GM18870 (cell line): ENCODE results near the gene MRPL40.
A peak's percentile ranks its signal among the peaks of the same experiment; 100 is the strongest.

ENCODE experiments used
- ATAC-seq: cut with Tn5 transposase; IDR thresholded peaks from one replicate; pipeline ENCODE4 v1.9.1; 2021; ENCODE audit warnings: moderate library complexity; ENCODE audit not compliant: unreplicated experiment

Gene MRPL40

DNA sequence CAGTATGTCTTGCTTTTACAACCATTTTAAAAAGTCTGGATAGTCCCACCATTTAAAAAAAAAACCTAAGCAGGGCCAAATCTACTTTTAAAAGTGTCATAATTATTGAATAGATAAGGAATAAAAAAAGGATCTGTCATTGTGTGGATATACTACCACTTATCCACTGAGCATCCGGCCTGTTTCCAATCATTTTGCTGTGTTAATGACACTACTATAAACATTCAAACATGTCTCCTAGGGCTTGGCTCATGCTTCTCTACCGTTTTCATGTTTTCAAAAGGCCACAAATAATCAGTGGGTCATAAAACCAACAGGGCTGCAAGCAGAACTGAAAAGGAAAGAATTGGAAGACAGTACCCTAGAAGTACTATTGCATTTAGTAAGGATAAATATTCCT is 27.7 kb downstream of the MRPL40 start:
- no peak for ATAC-seq

- no peak for ATAC-seq
These were observed 29.2 kb downstream of the MRPL40 start for GRCh38 chr22:19461506-19461905.

GRCh38 chr22:19463008-19463407 is 30.7 kb downstream of the MRPL40 start:
- ATAC-seq, result no peak

- no peak for ATAC-seq
These were observed 31.4 kb downstream of the MRPL40 start for GRCh38 chr22:19463491-19464469.

GRCh38 chr22:19464546-19464945 is 32.2 kb downstream of the MRPL40 start:
- ATAC-seq, result no peak

GRCh38 chr22:19464975-19465374 is 32.6 kb downstream of the MRPL40 start:
- ATAC-seq, result no peak

DNA sequence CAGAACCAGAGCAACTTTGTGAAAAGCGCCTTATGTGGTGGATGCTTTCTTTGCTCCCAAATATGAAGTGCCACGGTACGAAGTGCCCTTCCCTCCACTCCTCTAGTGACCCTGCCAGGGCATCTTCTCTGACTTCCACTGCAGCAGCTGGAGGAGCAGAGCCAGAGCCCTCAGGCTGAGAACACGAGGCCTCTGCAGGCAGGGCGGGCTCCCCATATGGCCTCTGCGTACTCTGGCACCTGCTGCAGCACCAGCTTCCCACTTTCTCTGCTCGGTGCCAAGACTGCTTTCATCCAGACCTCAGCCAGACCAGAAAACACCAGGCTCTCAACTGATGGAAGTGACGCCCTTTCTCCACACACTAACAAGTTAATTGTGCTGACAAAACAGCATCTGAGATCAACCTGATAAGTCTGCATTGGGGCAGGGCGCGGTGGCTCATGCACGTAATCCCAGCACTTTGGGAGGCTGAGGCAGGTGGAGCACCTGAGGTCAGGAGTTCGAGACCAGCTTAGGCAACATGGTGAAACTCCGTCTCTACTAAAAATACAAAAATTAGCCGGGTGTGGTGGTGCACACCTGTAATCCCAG is 33.9 kb downstream of the MRPL40 start:
- ATAC-seq, result no peak

DNA sequence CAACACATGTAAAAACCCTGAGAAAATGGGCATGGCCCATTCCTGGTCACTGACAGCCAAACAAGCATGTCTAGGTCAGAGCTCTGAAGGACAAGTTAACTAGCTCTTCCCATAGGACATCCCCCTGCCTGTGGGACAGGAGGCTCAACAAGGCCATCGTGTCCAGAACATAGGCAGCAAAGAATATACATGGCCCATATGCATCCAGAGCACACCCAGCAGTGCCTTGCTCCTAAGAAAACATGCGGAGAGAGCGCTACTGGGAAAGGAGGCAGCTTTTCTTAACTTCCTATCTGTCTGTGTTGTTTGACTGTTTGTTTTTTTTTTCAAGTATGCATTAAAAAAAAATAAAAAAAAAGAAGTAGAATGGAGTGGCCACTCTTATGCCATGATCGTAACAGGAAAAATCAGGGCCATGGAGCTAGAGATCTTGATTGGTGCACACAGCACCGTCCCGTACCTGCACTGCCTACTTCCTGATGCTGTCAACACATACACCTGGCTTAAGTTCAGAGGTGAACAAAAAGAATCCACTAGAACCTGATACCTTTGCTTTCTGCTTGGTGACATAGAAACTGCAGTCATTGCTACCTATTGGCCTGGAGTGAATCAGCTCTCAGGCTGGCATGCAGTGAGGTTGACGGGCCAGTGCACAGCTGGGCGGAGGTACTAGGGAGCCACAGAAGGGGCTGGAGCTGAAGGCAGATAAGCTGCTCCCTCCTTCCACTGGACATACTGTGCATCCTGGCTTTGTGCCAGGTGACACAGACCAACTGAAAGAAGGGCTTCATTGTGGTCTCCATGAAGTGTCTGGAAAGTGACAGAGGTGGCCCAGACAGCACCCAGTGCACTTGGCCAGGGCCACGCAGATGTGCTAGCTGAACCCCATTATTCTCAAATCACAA is 34.8 kb downstream of the MRPL40 start:
- no peak for ATAC-seq

- no peak for ATAC-seq
These were observed 35.6 kb downstream of the MRPL40 start for GRCh38 chr22:19467912-19468311.

GRCh38 chr22:19469421-19469820 is 37.1 kb downstream of the MRPL40 start:
- no peak for ATAC-seq

DNA sequence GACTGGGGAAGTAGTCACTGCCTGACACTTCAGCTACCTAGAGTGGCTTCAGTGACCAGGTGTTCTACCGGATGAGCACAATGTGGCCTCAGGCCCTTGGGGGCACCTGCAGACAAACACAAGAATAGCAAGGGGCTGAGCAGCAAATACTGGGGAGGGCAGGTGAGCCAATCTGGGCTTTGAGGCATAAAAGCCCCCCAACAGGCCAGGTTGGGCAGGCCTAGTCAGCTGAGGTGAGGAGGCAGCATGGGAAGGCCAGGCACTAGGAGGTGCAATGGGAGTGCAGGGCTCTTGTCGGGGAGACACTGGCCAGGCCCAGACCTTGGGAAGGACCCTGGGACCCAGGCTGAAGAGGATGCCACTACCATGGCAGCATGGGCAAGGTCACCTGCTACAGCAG is 37.7 kb downstream of the MRPL40 start:
- ATAC-seq, result no peak

GRCh38 chr22:19471572-19471971 is 39.2 kb downstream of the MRPL40 start:
- no peak for ATAC-seq

- no peak for ATAC-seq
These were observed 39.9 kb downstream of the MRPL40 start for GRCh38 chr22:19472233-19472632.

DNA sequence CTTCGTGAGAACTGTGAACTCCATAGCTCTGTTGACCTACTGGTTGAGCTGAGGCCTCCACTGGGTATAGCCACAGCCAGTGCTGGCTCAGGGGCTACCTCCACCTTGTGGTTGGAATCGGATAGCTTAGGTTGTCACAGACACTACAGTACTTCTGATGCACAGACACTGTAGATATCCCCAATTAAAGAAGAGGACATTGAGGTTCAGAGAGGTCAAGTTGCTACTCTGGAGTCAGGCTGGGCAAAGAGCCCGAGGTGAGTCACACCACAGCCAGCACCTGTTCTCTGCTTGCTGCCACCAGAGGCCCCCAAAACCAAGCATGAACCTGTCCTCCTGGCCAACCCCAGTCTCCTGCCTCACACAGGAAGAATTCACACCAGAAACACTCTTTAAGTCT is 41.2 kb downstream of the MRPL40 start:
- no peak for ATAC-seq

DNA sequence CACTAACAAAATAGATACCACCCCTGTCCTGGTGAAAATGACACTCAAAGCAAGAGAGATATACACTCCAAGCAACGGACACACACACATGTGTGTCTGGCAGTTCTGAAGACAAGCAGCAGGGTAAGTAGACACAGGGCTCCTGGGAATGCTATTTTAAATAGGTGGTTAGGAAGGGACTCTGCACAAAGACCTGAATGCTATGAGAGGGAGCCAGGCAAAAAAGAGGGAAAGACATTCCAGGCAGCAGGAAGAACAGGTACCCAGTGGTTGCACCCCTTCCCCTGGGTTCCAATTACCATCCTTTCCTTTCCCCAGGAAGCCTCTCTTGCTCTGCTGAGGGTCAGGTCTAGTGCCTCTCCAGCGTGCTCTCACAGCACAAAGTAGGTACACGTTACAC is 43.7 kb downstream of the MRPL40 start:
- ATAC-seq, result no peak

GRCh38 chr22:19477321-19478044 is 45.1 kb downstream of the MRPL40 start:
- no peak for ATAC-seq

- ATAC-seq, result no peak
These were observed 45.9 kb downstream of the MRPL40 start for GRCh38 chr22:19478045-19478900.

- peak; percentile 29 for ATAC-seq
These were observed 46.6 kb downstream of the MRPL40 start, which contains the start of gene UFD1 for GRCh38 chr22:19478901-19479354. Gene UFD1 (minus strand): TSS chr22:19479193. CDS start chr22:19479085, 108 bp downstream.

- peak; percentile 82 for ATAC-seq
These were observed 47.2 kb downstream of the MRPL40 start, which contains the start of gene CDC45 for GRCh38 chr22:19479355-19480172. Gene CDC45 (plus strand): TSS chr22:19479920. CDS start chr22:19479969, 49 bp downstream.
